LoVo (cell line): ENCODE results near the gene CDX2.
"Not testable (repeated sequence)": the region's sequence is repeated elsewhere in the genome, so short reads cannot be mapped to it uniquely, and the experiment has no call there.

Experiments
- DNase-seq: peaks from one replicate; pipeline ENCODE4 v3.0.0-alpha.2; 2016; ENCODE audit warnings: low spot score

CDX2 gene

GRCh38 chr13:27964741-27965323, 4.3 kb downstream of the CDX2 start:
- no peak for DNase-seq

GRCh38 chr13:27964206-27964605, 4.9 kb downstream of the CDX2 start:
- DNase-seq: not testable (repeated sequence)

GRCh38 chr13:27963491-27963890, 5.6 kb downstream of the CDX2 start:
- DNase-seq: no peak

GRCh38 chr13:27962982-27963381, 6.1 kb downstream of the CDX2 start:
- no peak for DNase-seq

GRCh38 chr13:27962128-27962841, 6.8 kb downstream of the CDX2 start:
- peak; percentile 61 for DNase-seq

- no peak for DNase-seq
Measured at GRCh38 chr13:27961227-27962085, 7.7 kb downstream of the CDX2 start.

- DNase-seq: peak; percentile 87
Measured at GRCh38 chr13:27960362-27961226, 8.5 kb downstream of the CDX2 start.

- DNase-seq: no peak
Measured at GRCh38 chr13:27959976-27960361, 9.1 kb downstream of the CDX2 start.

- peak; percentile 72 for DNase-seq
Measured at GRCh38 chr13:27956576-27957300, 12.4 kb downstream of the CDX2 start.

GRCh38 chr13:27955014-27955591, 14.0 kb downstream of the CDX2 start:
- no peak for DNase-seq

GRCh38 chr13:27954406-27954851, 14.7 kb downstream of the CDX2 start:
- no peak for DNase-seq

GRCh38 chr13:27953676-27954405, 15.3 kb downstream of the CDX2 start:
- DNase-seq: peak; percentile 88

- peak; percentile 72 for DNase-seq
Measured at GRCh38 chr13:27952876-27953675, 16.0 kb downstream of the CDX2 start.

- DNase-seq: no peak
Measured at GRCh38 chr13:27942972-27943371, 26.1 kb downstream of the CDX2 start.

GRCh38 chr13:27933580-27934328, 35.4 kb downstream of the CDX2 start:
- DNase-seq: no peak

- no peak for DNase-seq
Measured at GRCh38 chr13:27933118-27933517, 36.0 kb downstream of the CDX2 start.

- no peak for DNase-seq
Measured at GRCh38 chr13:27929868-27930267, 39.2 kb downstream of the CDX2 start.
